Neural cell (in vitro differentiated cells): ENCODE measurements around the gene METTL24. TPM values are rescaled to one million over a fixed set of nuclear protein-coding genes. Genes with fewer than 3 reads are reported as not detected.

ENCODE experiments used
- H2AFZ ChIP-seq: fragments of 200-600, 300-800 bp; sonication (generic), shearing (Covaris generic); 2 replicates; pipeline ENCODE4 v1.6.0; 2014; ENCODE audit warnings: low read depth, mild to moderate bottlenecking, antibody characterized with exemption, low read length, moderate library complexity
- H3F3A ChIP-seq: fragments of 200-600 bp; shearing (Covaris generic); 2 replicates; pipeline ENCODE4 v1.6.1; 2016; ENCODE audit warnings: mild to moderate bottlenecking, moderate library complexity, mixed read lengths, antibody characterized with exemption, low read length; ENCODE audit not compliant: insufficient read depth, poor library complexity, severe bottlenecking
- H3K27ac ChIP-seq: fragments of 200-600, 300-800 bp; sonication (generic), shearing (Covaris generic); 2 replicates; pipeline ENCODE4 v1.5.1; 2014; ENCODE audit warnings: mild to moderate bottlenecking, low read length, moderate library complexity
- H3K27me3 ChIP-seq: fragments of 300-800, 200-600 bp; sonication (generic), shearing (Covaris generic); 2 replicates; pipeline ENCODE4 v1.6.0; 2014; ENCODE audit warnings: mild to moderate bottlenecking, low read depth, low read length, moderate library complexity; ENCODE audit not compliant: insufficient read depth
- H3K36me3 ChIP-seq: fragments of 300-800, 200-600 bp; sonication (generic), shearing (Covaris generic); 2 replicates; pipeline ENCODE4 v1.5.1; 2014; ENCODE audit warnings: mild to moderate bottlenecking, antibody characterized with exemption, low read length, moderate library complexity; ENCODE audit not compliant: insufficient read depth
- H3K4me2 ChIP-seq: fragments of 300-800, 200-600 bp; sonication (generic), shearing (Covaris generic); 2 replicates; pipeline ENCODE4 v1.6.0; 2014; ENCODE audit warnings: mild to moderate bottlenecking, low read length
- H3K4me3 ChIP-seq: fragments of 300-800, 200-600 bp; sonication (generic), shearing (Covaris generic); 2 replicates; pipeline ENCODE4 v1.5.1; 2014; ENCODE audit warnings: mild to moderate bottlenecking, low read length, moderate library complexity
- H3K79me2 ChIP-seq: fragments of 200-600 bp; shearing (Covaris generic); replicated peaks from 2 replicates; pipeline ENCODE4 v1.6.0; 2014; ENCODE audit warnings: mild to moderate bottlenecking, low read length, moderate library complexity; ENCODE audit not compliant: insufficient read depth
- H3K9ac ChIP-seq: fragments of 300-800, 200-600 bp; sonication (generic), shearing (Covaris generic); 2 replicates; pipeline ENCODE4 v1.6.1; 2016; ENCODE audit warnings: mild to moderate bottlenecking, low read length, mixed read lengths
- H3K9me2 ChIP-seq: fragments of 200-600 bp; shearing (Covaris generic); 2 replicates; pipeline ENCODE4 v1.6.1; 2016; ENCODE audit warnings: mild to moderate bottlenecking, low read length, mixed read lengths; ENCODE audit not compliant: insufficient read depth
- H3K9me3 ChIP-seq: fragments of 200-600, 300-800 bp; sonication (generic), shearing (Covaris generic); 2 replicates; pipeline ENCODE4 v1.6.1; 2016; ENCODE audit warnings: mild to moderate bottlenecking, mixed run types, low read length, moderate library complexity, mixed read lengths
- H4K20me1 ChIP-seq: fragments of 200-600 bp; shearing (Covaris generic); 2 replicates; pipeline ENCODE4 v1.6.1; 2016; ENCODE audit warnings: mild to moderate bottlenecking, mixed run types; ENCODE audit not compliant: insufficient read depth
- CTCF ChIP-seq: fragments of 450-650 bp; IDR thresholded peaks from 2 replicates; pipeline ENCODE4 v1.5.1; 2014; ENCODE audit warnings: antibody characterized with exemption, mild to moderate bottlenecking, moderate library complexity; ENCODE audit not compliant: poor library complexity, severe bottlenecking
- EP300 ChIP-seq: fragments of 450-650 bp; conservative IDR thresholded peaks from 2 replicates; pipeline ENCODE4 v1.6.1; 2014; ENCODE audit warnings: antibody characterized with exemption, mild to moderate bottlenecking, moderate library complexity; ENCODE audit not compliant: poor library complexity, severe bottlenecking
- EZH2 ChIP-seq: fragments of 200-600, 300-800 bp; shearing (Covaris generic), sonication (generic); IDR thresholded peaks from 2 replicates; pipeline ENCODE4 v1.6.1; 2014; ENCODE audit warnings: antibody characterized with exemption, low read length, borderline replicate concordance, mild to moderate bottlenecking; ENCODE audit not compliant: insufficient read depth, poor library complexity, severe bottlenecking
- MXI1 ChIP-seq: fragments of 450-650 bp; conservative IDR thresholded peaks from 2 replicates; pipeline ENCODE4 v1.6.1; 2014; ENCODE audit warnings: antibody characterized with exemption, mild to moderate bottlenecking; ENCODE audit not compliant: poor library complexity, severe bottlenecking
- POLR2AphosphoS5 ChIP-seq: IDR thresholded peaks from 2 replicates; pipeline ENCODE4 v1.6.1; 2012
- RAD21 ChIP-seq: fragments of 450-650 bp; conservative IDR thresholded peaks from 2 replicates; pipeline ENCODE4 v1.6.1; 2014; ENCODE audit warnings: antibody characterized with exemption, mild to moderate bottlenecking, moderate library complexity
- REST ChIP-seq: IDR thresholded peaks from 2 replicates; pipeline ENCODE4 v1.6.1; 2012; ENCODE audit warnings: borderline replicate concordance
- SMC3 ChIP-seq: fragments of 450-650 bp; conservative IDR thresholded peaks from 2 replicates; pipeline ENCODE4 v1.6.1; 2014; ENCODE audit warnings: antibody characterized with exemption, mild to moderate bottlenecking, moderate library complexity; ENCODE audit not compliant: poor library complexity
- TAF1 ChIP-seq: IDR thresholded peaks from 2 replicates; pipeline ENCODE4 v1.6.1; 2012; ENCODE audit warnings: low read depth
- polyA plus RNA-seq: library from polyadenylated mRNA; depleted of rRNA; stranded (reverse); fragments of >200 nt; gene quantifications from 2 replicates; pipeline ENCODE4 v1.2.3, GENCODE V29; 2014

Gene METTL24
- polyA plus RNA-seq, 1 donor from 2014 or later, result not detected

GRCh38 chr6:110226261-110226660 lies 131.9 kb downstream of the METTL24 start:
- Histone ChIP-seq H4K20me1 (no peaks in the 10 kb centered on the region), H3K9me2 (no peaks in the 10 kb centered on the region), H3K36me3 (no peaks in the 10 kb centered on the region), H3K27ac (no peak overlapping the region), H3F3A (no peaks in the 10 kb centered on the region), H3K9me3 (no peaks in the 10 kb centered on the region), H3K4me3 (no peak overlapping the region), H2AFZ (no peak overlapping the region), H3K4me2 (no peak overlapping the region), H3K27me3 (no peaks in the 10 kb centered on the region), H3K79me2 (no peaks in the 10 kb centered on the region), H3K9ac (no peak overlapping the region)
- no peak for TF ChIP-seq CTCF
- no peak for TF ChIP-seq POLR2AphosphoS5
- no peak for TF ChIP-seq EP300
- no peak for TF ChIP-seq EZH2
- no peak for TF ChIP-seq TAF1
- TF ChIP-seq REST, result no peak
- no peak for TF ChIP-seq RAD21
- no peak for TF ChIP-seq SMC3

GRCh38 chr6:110221738-110222137 lies 136.4 kb downstream of the METTL24 start:
- Histone ChIP-seq H3K36me3 (peaks cover 7% of the 10 kb centered on the region), H3K4me3 (no peak overlapping the region), H4K20me1 (no peaks in the 10 kb centered on the region), H3K27me3 (no peaks in the 10 kb centered on the region), H3K4me2 (no peak overlapping the region), H3K9ac (no peak overlapping the region), H3K79me2 (no peaks in the 10 kb centered on the region), H2AFZ (no peak overlapping the region), H3K9me2 (no peaks in the 10 kb centered on the region), H3F3A (no peaks in the 10 kb centered on the region), H3K9me3 (no peaks in the 10 kb centered on the region), H3K27ac (no peak overlapping the region)
- TF ChIP-seq SMC3 (no peak), TAF1 (no peak), EZH2 (no peak), POLR2AphosphoS5 (no peak), EP300 (no peak), RAD21 (no peak), CTCF (no peak), MXI1 (no peak), REST (no peak)
